GM18873 (cell line): ENCODE results near the gene MIXL1.
A peak's percentile ranks its signal among the peaks of the same experiment; 100 is the strongest.
"Not testable (repeated sequence)": the region's sequence is repeated elsewhere in the genome, so short reads cannot be mapped to it uniquely, and the experiment has no call there.

ENCODE experiments used
- ATAC-seq: cut with Tn5 transposase; IDR thresholded peaks from one replicate; pipeline ENCODE4 v1.9.1; 2021; ENCODE audit warnings: mild to moderate bottlenecking, moderate library complexity, moderate number of reproducible peaks; ENCODE audit not compliant: unreplicated experiment, low FRiP score

Gene MIXL1

GRCh38 chr1:226211181-226211821 lies 12.2 kb upstream of the MIXL1 start:
- ATAC-seq, result no peak

GRCh38 chr1:226212545-226212944 lies 10.9 kb upstream of the MIXL1 start:
- ATAC-seq, result no peak

- no peak for ATAC-seq
These were observed 8.2 kb upstream of the MIXL1 start for GRCh38 chr1:226215239-226215638.

- ATAC-seq, result no peak
These were observed 7.4 kb upstream of the MIXL1 start for GRCh38 chr1:226216056-226216455.

GRCh38 chr1:226217273-226217672 lies 6.2 kb upstream of the MIXL1 start:
- ATAC-seq, result no peak

- ATAC-seq, result no peak
These were observed 2.8 kb upstream of the MIXL1 start for GRCh38 chr1:226220473-226221189.

- ATAC-seq, result no peak
These were observed 778 bp upstream of the MIXL1 start for GRCh38 chr1:226222686-226223085.

- ATAC-seq, result peak; percentile 48
These were observed 351 bp downstream of the MIXL1 start for GRCh38 chr1:226223786-226224244.

- no peak for ATAC-seq
These were observed 3.1 kb downstream of the MIXL1 start for GRCh38 chr1:226226601-226227000.

GRCh38 chr1:226233293-226233692 lies 9.8 kb downstream of the MIXL1 start:
- ATAC-seq, result peak; percentile 47

GRCh38 chr1:226233806-226234205 lies 10.3 kb downstream of the MIXL1 start:
- no peak for ATAC-seq

GRCh38 chr1:226236826-226237225 lies 13.4 kb downstream of the MIXL1 start:
- ATAC-seq, result no peak

- no peak for ATAC-seq
These were observed 16.0 kb downstream of the MIXL1 start for GRCh38 chr1:226239421-226239820.

GRCh38 chr1:226248091-226248490 lies 24.6 kb downstream of the MIXL1 start:
- no peak for ATAC-seq

GRCh38 chr1:226248796-226249195 lies 25.3 kb downstream of the MIXL1 start:
- no peak for ATAC-seq

GRCh38 chr1:226250511-226250910 lies 27.0 kb downstream of the MIXL1 start:
- ATAC-seq, result no peak

GRCh38 chr1:226252841-226253240 lies 29.4 kb downstream of the MIXL1 start:
- not testable (repeated sequence) for ATAC-seq

GRCh38 chr1:226253933-226254332 lies 30.5 kb downstream of the MIXL1 start:
- ATAC-seq, result no peak

GRCh38 chr1:226255380-226255779 lies 31.9 kb downstream of the MIXL1 start:
- ATAC-seq, result no peak

- no peak for ATAC-seq
These were observed 38.4 kb downstream of the MIXL1 start for GRCh38 chr1:226261818-226262217.

- ATAC-seq, result no peak
These were observed 45.1 kb downstream of the MIXL1 start for GRCh38 chr1:226268421-226269124.
